GM20000 (cell line): ENCODE measurements around the gene PDCD5.

ENCODE experiments used
- DNase-seq: peaks from one replicate; pipeline ENCODE4 v3.0.0; 2012; ENCODE audit warnings: low spot score
- CTCF ChIP-seq: IDR thresholded peaks from 2 replicates; pipeline ENCODE4 v1.5.1; 2012; ENCODE audit warnings: mild to moderate bottlenecking, control low read depth; ENCODE audit errors: extremely low read depth, missing control alignments

The PDCD5 gene

GRCh38 chr19:32622002-32622401 lies 41.0 kb downstream of the PDCD5 start:
- TF ChIP-seq CTCF = no peak
- no peak for DNase-seq

- TF ChIP-seq CTCF = no peak
- no peak for DNase-seq
Observed at GRCh38 chr19:32624410-32624809, 43.4 kb downstream of the PDCD5 start.

GRCh38 chr19:32626969-32627368 lies 46.0 kb downstream of the PDCD5 start:
- DNase-seq = no peak
- no peak for TF ChIP-seq CTCF

- DNase-seq = no peak
- no peak for TF ChIP-seq CTCF
Observed at GRCh38 chr19:32627714-32628270, 46.8 kb downstream of the PDCD5 start.

- no peak for DNase-seq
- no peak for TF ChIP-seq CTCF
Observed at GRCh38 chr19:32630338-32630737, 49.3 kb downstream of the PDCD5 start.

- no peak for TF ChIP-seq CTCF
- no peak for DNase-seq
Observed at GRCh38 chr19:32631381-32631780, 50.4 kb downstream of the PDCD5 start.
